Measurements from ENCODE around the gene MYH11.

DNA sequence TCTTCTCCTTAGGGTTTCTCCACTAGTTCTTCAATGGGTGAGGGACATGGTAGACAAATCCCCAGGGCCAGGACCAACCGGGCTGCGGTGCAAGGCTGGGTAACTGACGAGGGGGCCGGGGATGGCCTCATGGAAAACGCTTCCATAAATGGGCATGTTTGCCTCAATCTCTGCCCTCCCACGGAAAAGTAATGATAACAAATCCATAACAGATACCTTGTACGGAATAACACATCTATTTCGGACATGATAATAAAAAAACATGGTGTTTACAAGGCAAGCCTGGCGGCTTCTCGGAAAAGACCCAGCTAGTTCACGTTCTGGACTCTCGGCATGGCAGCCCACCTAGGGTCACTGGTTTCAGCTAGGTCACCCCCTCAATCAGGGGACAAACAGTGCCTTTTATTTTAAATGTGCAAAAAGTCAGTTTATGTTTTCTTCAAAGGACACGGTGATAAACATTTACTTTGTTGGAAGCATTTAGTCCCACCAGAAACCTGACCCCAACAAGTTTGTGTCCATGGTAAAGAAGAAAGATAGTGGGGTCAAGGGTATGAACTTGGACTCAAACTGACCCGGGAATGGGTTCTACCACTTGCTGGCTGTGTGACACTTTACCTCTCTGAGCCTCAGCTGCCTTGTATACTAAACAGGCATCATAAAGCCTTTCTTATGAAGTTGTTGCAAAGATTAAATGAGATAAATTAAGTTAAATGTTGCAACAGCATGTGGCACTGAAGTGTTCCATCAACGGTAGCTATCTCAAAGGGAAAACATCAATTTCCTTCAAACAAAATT, 1.7 kb downstream of the MYH11 start:
- TF ChIP-seq POLR2AphosphoS5 (IDR thresholded peaks at IDR 0.05; ENCODE audit: low read length) (no peak), EP300 (IDR thresholded peaks at IDR 0.05; ENCODE audit: borderline replicate concordance in 1 of 2, control insufficient read depth in 1 of 2, low read depth in 2 of 2, low read length in 2 of 2) (no peak), CHD2 (IDR thresholded peaks at IDR 0.05; ENCODE audit: borderline replicate concordance, low read depth, low read length) (no peak)
- TF ChIP-seq, protein P1, sequence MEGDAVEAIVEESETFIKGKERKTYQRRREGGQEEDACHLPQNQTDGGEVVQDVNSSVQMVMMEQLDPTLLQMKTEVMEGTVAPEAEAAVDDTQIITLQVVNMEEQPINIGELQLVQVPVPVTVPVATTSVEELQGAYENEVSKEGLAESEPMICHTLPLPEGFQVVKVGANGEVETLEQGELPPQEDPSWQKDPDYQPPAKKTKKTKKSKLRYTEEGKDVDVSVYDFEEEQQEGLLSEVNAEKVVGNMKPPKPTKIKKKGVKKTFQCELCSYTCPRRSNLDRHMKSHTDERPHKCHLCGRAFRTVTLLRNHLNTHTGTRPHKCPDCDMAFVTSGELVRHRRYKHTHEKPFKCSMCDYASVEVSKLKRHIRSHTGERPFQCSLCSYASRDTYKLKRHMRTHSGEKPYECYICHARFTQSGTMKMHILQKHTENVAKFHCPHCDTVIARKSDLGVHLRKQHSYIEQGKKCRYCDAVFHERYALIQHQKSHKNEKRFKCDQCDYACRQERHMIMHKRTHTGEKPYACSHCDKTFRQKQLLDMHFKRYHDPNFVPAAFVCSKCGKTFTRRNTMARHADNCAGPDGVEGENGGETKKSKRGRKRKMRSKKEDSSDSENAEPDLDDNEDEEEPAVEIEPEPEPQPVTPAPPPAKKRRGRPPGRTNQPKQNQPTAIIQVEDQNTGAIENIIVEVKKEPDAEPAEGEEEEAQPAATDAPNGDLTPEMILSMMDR (IDR thresholded peaks at IDR 0.05 in 2 of 3, conservative IDR thresholded peaks at IDR 0.05 in 1 of 3; ENCODE audit: control insufficient read depth in 2 of 3, extremely low read depth in 1 of 3, insufficient read depth in 1 of 3, low read depth in 3 of 3, low read length in 3 of 3) = no peak
